Common myeloid progenitor, CD34-positive (primary cell): ENCODE results near the gene NF2.

Experiments
- CTCF ChIA-PET: fragments of 350-600 bp; sonication (Branson Sonifier 250); formaldehyde crosslinking; loops from one replicate; lab custom pipeline; 2021; ENCODE audit warnings: antibody characterized with exemption; lab: Charles Lee
- POLR2A ChIA-PET: fragments of 350-600 bp; sonication (Branson Sonifier 250); formaldehyde crosslinking; loops from one replicate; lab custom pipeline; 2021; ENCODE audit warnings: antibody characterized with exemption; lab: Charles Lee
- DNase-seq, 3 donors: peaks; one replicate each; pipeline versions ENCODE4 v3.0.0 to v3.0.0-alpha.2; 2013
- H3K27ac ChIP-seq, 2 experiments: 1 replicate in 1 of 2; 2 replicates in 1 of 2; pipeline ENCODE4 v1.7.0; 2013; ENCODE audit warnings: inconsistent platforms in 2 of 2, low read length in 2 of 2, mild to moderate bottlenecking in 2 of 2, low read depth in 1 of 2, moderate library complexity in 1 of 2; ENCODE audit not compliant: severe bottlenecking in 2 of 2, insufficient read depth in 1 of 2, poor library complexity in 1 of 2
- H3K27me3 ChIP-seq, 5 experiments: replicated peaks in 2 of 5; 1 replicate in 3 of 5; 2 replicates in 2 of 5; pipeline versions ENCODE4 v1.6.1 to v1.7.0; 2013; ENCODE audit warnings: low read length in 4 of 5, mild to moderate bottlenecking in 2 of 5, moderate library complexity in 2 of 5, inconsistent platforms in 1 of 5; ENCODE audit not compliant: insufficient read depth in 5 of 5, control insufficient read depth in 4 of 5
- H3K36me3 ChIP-seq, 4 experiments: 1 replicate in 2 of 4; 2 replicates in 2 of 4; pipeline versions ENCODE4 v1.6.1 to v1.7.0; 2013; ENCODE audit warnings: low read length in 3 of 4, control low read depth in 1 of 4, mild to moderate bottlenecking in 1 of 4; ENCODE audit not compliant: control insufficient read depth in 4 of 4, insufficient read depth in 4 of 4
- H3K4me1 ChIP-seq, 4 experiments: 1 replicate in 3 of 4; 2 replicates in 1 of 4; pipeline versions ENCODE4 v1.6.1 to v1.7.1; 2013; ENCODE audit warnings: low read length in 3 of 4, mild to moderate bottlenecking in 3 of 4, control low read depth in 1 of 4, inconsistent platforms in 1 of 4, moderate library complexity in 1 of 4; ENCODE audit not compliant: control insufficient read depth in 4 of 4, insufficient read depth in 4 of 4; ENCODE audit errors: control extremely low read depth in 1 of 4
- H3K4me3 ChIP-seq, 7 experiments: 1 replicate in 4 of 7; 2 replicates in 3 of 7; pipeline versions ENCODE4 v1.5.1 to v1.7.0; 2013; ENCODE audit warnings: mild to moderate bottlenecking in 7 of 7, low read length in 6 of 7, moderate library complexity in 6 of 7, inconsistent platforms in 2 of 7, low read depth in 2 of 7, control low read depth in 1 of 7; ENCODE audit not compliant: insufficient read depth in 4 of 7, control insufficient read depth in 1 of 7; ENCODE audit errors: extremely low read depth in 1 of 7
- H3K9me3 ChIP-seq, 5 experiments: 1 replicate in 4 of 5; 2 replicates in 1 of 5; pipeline versions ENCODE4 v1.6.1 to v1.7.1; 2013; ENCODE audit warnings: low read length in 4 of 5, mild to moderate bottlenecking in 2 of 5, inconsistent platforms in 1 of 5, low read depth in 1 of 5, moderate library complexity in 1 of 5; ENCODE audit not compliant: control insufficient read depth in 4 of 5, insufficient read depth in 2 of 5; ENCODE audit errors: control extremely low read depth in 1 of 5
- WGBS: methylation state at CpG from one replicate; pipeline ENCODE4 v1.1.5; 2013; ENCODE audit not compliant: insufficient coverage; 5-methylcytosine and 5-hydroxymethylcytosine counted together

Gene NF2

GRCh38 chr22:29715705-29716104, 112.3 kb downstream of the NF2 start:
- H3K4me3 ChIP-seq: no peak overlapping the region
- H3K27ac ChIP-seq: no peak overlapping the region
- no peaks in the 10 kb centered on the region for H3K36me3 ChIP-seq
- 96% methylated on average over 3 of the region's 5 CpGs for WGBS
- ChIA-PET CTCF (interaction anchor here (1.1 to 1.7 kb wide), 4 partner anchors 11 to 64 kb away, joined by 3 to 4 read pairs (median 3); no protein-coding TSS in a partner anchor), POLR2A (no interaction called here)
- H3K27me3 ChIP-seq: peaks cover 0 to 57% (median 23%) of the 10 kb centered on the region in 5 experiments
- H3K4me1 ChIP-seq: peaks cover 0 to 11% (median 5%) of the 10 kb centered on the region in 4 experiments
- no peak for DNase-seq
- H3K9me3 ChIP-seq: no peaks in the 10 kb centered on the region

DNA sequence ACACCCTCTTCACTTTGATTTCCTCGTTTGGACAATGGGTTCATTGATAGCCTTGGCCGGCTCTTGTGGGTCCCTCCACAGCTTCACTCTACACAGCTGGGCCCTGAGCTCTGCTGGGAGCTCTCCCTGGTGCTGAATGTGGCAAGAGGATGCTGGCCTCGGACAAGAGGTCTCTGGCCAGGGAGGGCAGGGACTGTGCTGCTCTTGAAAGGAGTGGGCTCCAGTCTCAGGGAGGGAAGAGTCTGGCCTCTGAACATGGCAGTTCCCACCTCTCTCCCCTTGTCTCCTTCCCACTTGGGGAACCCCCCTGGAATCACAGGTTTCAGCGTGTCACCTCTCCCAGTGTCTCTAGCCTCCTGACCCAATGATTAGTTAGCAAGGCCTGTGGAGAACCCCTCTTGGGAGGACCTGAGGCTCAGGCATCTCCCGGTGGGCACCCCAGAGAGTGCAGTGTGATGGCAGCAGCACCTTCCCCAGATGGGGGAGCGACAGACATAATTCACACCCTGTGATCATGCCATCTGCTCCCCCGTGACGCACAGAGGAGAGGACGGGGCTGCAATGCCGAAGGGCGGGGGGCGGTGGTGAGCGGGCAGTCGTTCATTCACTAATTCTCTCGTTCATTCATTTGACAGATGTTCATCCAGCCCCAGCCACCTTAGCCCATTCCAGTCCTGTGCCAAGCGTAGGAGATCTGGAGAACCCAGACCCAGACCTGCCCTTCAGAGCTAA, 113.5 kb downstream of the NF2 start:
- Histone ChIP-seq H3K36me3 (no peaks in the 10 kb centered on the region), H3K27me3 (peaks cover 0 to 66% (median 25%) of the 10 kb centered on the region in 5 experiments), H3K9me3 (no peaks in the 10 kb centered on the region), H3K4me1 (peaks cover 0 to 14% (median 4%) of the 10 kb centered on the region in 4 experiments), H3K27ac (no peak overlapping the region), H3K4me3 (no peak overlapping the region)
- ChIA-PET POLR2A (no interaction called here), CTCF (interaction anchor here (0.6 to 2.2 kb wide), 5 partner anchors 10 to 63 kb away, joined by 3 to 12 read pairs (median 3); no protein-coding TSS in a partner anchor)
- 70% methylated on average over 15 of the region's 16 CpGs for WGBS
- DNase-seq: peak; percentile 47 to 76 (median 72)

DNA sequence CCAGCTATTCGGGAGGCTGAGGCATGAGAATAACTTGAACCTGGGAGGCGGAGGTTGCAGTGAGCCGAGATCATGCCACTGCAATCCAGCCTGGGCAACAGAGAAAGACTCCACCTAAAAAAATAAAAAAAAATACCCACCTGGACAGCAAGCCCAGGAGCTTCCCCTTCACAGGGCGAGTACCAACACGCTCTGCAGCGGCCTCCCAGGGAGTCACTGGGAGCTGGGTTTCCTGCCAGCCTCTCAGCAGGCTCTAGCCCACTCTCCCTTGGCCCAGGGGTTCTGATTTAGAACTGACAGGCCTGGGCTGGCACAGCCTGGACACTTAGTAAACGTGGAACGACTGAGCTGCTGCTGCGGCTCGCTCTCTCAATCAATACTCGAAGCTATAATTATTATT, 114.4 kb downstream of the NF2 start:
- peaks cover 0 to 14% (median 4%) of the 10 kb centered on the region in 4 experiments for H3K4me1 ChIP-seq
- no peaks in the 10 kb centered on the region for H3K9me3 ChIP-seq
- H3K27me3 ChIP-seq: peaks cover 0 to 72% (median 22%) of the 10 kb centered on the region in 5 experiments
- 87% methylated on average over 3 of the region's 11 CpGs for WGBS
- ChIA-PET POLR2A (interaction anchor here (0.6 kb wide), 1 partner anchor 56 kb away, joined by 5 read pairs; no protein-coding TSS in a partner anchor), CTCF (interaction anchor here (0.6 to 2.2 kb wide), 4 partner anchors 9 to 285 kb away, joined by 3 to 12 read pairs (median 3); no protein-coding TSS in a partner anchor)
- no peak for DNase-seq
- H3K4me3 ChIP-seq: no peak overlapping the region
- no peaks in the 10 kb centered on the region for H3K36me3 ChIP-seq
- H3K27ac ChIP-seq: no peak overlapping the region

GRCh38 chr22:29718949-29719898, 115.8 kb downstream of the NF2 start:
- H3K4me3 ChIP-seq: peak overlapping the region in 1 of 7 experiments; percentile 28
- no peaks in the 10 kb centered on the region for H3K36me3 ChIP-seq
- DNase-seq: no peak
- ChIA-PET POLR2A (no interaction called here), CTCF (interaction anchor here (1.0 to 2.2 kb wide), 3 partner anchors 8 to 26 kb away, joined by 3 to 12 read pairs (median 3); no protein-coding TSS in a partner anchor)
- H3K27ac ChIP-seq: no peak overlapping the region
- no peaks in the 10 kb centered on the region for H3K9me3 ChIP-seq
- 49% methylated on average over 9 of the region's 24 CpGs for WGBS
- peaks cover 0 to 81% (median 26%) of the 10 kb centered on the region in 5 experiments for H3K27me3 ChIP-seq
- H3K4me1 ChIP-seq: peaks cover 0 to 14% (median 4%) of the 10 kb centered on the region in 4 experiments

- Histone ChIP-seq H3K9me3 (no peaks in the 10 kb centered on the region), H3K4me3 (peak within 1 kb of the TSS in 4 of 7 experiments; percentile 16 to 55 (median 27)), H3K36me3 (no peaks in the 10 kb centered on the region), H3K4me1 (peaks cover 0 to 14% (median 4%) of the 10 kb centered on the region in 4 experiments), H3K27me3 (peaks cover 0 to 73% (median 26%) of the 10 kb centered on the region in 5 experiments), H3K27ac (no peak within 1 kb of the TSS)
- POLR2A ChIA-PET: no interaction called here
- CTCF ChIA-PET: interaction anchor here (1.4 kb wide), 1 partner anchor 19 kb away, joined by 3 read pairs; no protein-coding TSS in a partner anchor
- no peak for DNase-seq
- under 1% methylated on average over 79 of the region's 115 CpGs for WGBS
These were observed 116.6 kb downstream of the NF2 start, which contains the start of gene CABP7 for GRCh38 chr22:29719899-29720645. Gene CABP7, plus strand, starts transcription at chr22:29720003. Its CDS starts 422 bp downstream, at chr22:29720425.

DNA sequence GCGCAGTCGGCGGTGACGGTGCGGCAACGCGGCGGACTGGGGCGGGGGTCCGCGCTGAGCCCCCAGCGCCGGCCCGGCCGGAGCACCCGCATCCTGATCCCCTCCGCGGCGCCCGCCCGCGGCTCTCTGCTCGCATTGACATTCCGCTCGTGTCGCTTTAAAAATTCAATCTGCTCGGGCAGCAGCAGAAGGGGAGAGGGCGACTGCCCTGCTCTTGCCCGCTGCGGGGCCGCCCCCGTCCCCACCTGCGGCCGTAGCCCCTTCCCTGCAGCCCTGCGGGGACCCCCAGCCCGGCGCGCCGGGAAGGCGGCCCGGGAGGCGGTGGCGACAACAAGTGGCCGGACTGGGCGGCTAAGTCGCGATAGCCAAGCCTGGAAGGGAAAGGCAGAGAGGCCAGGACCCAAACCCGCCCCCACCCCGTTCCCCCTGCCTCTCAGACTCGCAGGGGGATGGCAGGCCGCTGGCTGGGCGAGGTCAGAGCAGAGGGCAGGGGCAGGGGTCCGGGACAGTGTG, 117.4 kb downstream of the NF2 start:
- WGBS: 5% methylated on average over 31 of the region's 53 CpGs
- Histone ChIP-seq H3K27ac (no peak overlapping the region), H3K4me1 (peaks cover 0 to 14% (median 4%) of the 10 kb centered on the region in 4 experiments), H3K36me3 (no peaks in the 10 kb centered on the region), H3K27me3 (peaks cover 0 to 74% (median 26%) of the 10 kb centered on the region in 5 experiments), H3K9me3 (no peaks in the 10 kb centered on the region), H3K4me3 (peak overlapping the region in 2 of 7 experiments; percentile 10 to 26)
- CTCF ChIA-PET: no interaction called here
- POLR2A ChIA-PET: no interaction called here
- no peak for DNase-seq
